ENCODE data around the gene AKAP8L. TPM values are rescaled to one million over a fixed set of nuclear protein-coding genes. Genes with fewer than 3 reads are reported as not detected.

AKAP8L gene
- total RNA-seq, 4 donors from 2014 or later = 112 to 329 (median 172) TPM

GRCh38 chr19:15390814-15391213 is 28.0 kb downstream of the AKAP8L start:
- intact Hi-C loops (cut with DNase I; ENCODE audit: low total_unique reads) = no loop called here
- Histone ChIP-seq H3K4me3 (no peak overlapping the region), H3K4me1 (peaks cover 0 to 5% (median 0%) of the 10 kb centered on the region in 4 donors), H3K27ac (no peak overlapping the region), H3K27me3 (no peaks in the 10 kb centered on the region), H3K9me3 (no peaks in the 10 kb centered on the region), H3K36me3 (peaks cover 0 to 22% (median 5%) of the 10 kb centered on the region in 4 donors)
- TF ChIP-seq POLR2AphosphoS5 (IDR thresholded peaks at IDR 0.05) (no peak), EP300 (IDR thresholded peaks at IDR 0.05; ENCODE audit: low read depth) (no peak), CTCF (IDR thresholded peaks at IDR 0.05) (no peak), POLR2A (IDR thresholded peaks at IDR 0.05) (no peak)
- 56 to 76% methylated on average over 2 of the region's 2 CpGs for WGBS, 2 donors (ENCODE audit: low coverage in 1 of 2)
- in situ Hi-C loops (cut with MboI; ENCODE audit: low pct_ligation_motif_present in 1 of 4, low pct_unique_long_range_greater_than_20kb in 1 of 4, low sequenced_read_pairs in 3 of 4) = no loop called here
- no peak for DNase-seq

GRCh38 chr19:15381864-15382263 is 36.9 kb downstream of the AKAP8L start:
- Histone ChIP-seq H3K36me3 (no peaks in the 10 kb centered on the region), H3K27ac (no peak overlapping the region), H3K4me1 (peaks cover 16 to 25% (median 20%) of the 10 kb centered on the region in 4 donors), H3K27me3 (no peaks in the 10 kb centered on the region), H3K9me3 (no peaks in the 10 kb centered on the region), H3K4me3 (no peak overlapping the region)
- WGBS, 2 donors (ENCODE audit: low coverage in 1 of 2) = 83 to 96% methylated on average over 4 to 6 of the region's 6 CpGs
- in situ Hi-C loops (cut with MboI; ENCODE audit: low pct_ligation_motif_present in 1 of 4, low pct_unique_long_range_greater_than_20kb in 1 of 4, low sequenced_read_pairs in 3 of 4) = no loop called here
- TF ChIP-seq POLR2AphosphoS5 (IDR thresholded peaks at IDR 0.05) = no peak
- TF ChIP-seq CTCF (IDR thresholded peaks at IDR 0.05) = no peak
- TF ChIP-seq POLR2A (IDR thresholded peaks at IDR 0.05) = no peak
- TF ChIP-seq EP300 (IDR thresholded peaks at IDR 0.05; ENCODE audit: low read depth) = no peak
- no peak for DNase-seq
- intact Hi-C loops (cut with DNase I; ENCODE audit: low total_unique reads) = no loop called here

- Histone ChIP-seq H3K9me3 (no peaks in the 10 kb centered on the region), H3K4me3 (no peak overlapping the region), H3K36me3 (no peaks in the 10 kb centered on the region), H3K27me3 (no peaks in the 10 kb centered on the region), H3K4me1 (peaks cover 16 to 29% (median 25%) of the 10 kb centered on the region in 4 donors), H3K27ac (no peak overlapping the region)
- intact Hi-C loops (cut with DNase I; ENCODE audit: low total_unique reads) = no loop called here
- no peak for TF ChIP-seq CTCF (IDR thresholded peaks at IDR 0.05)
- no peak for TF ChIP-seq POLR2A (IDR thresholded peaks at IDR 0.05)
- TF ChIP-seq POLR2AphosphoS5 (IDR thresholded peaks at IDR 0.05) = no peak
- no peak for TF ChIP-seq EP300 (IDR thresholded peaks at IDR 0.05; ENCODE audit: low read depth)
- in situ Hi-C loops (cut with MboI; ENCODE audit: low pct_ligation_motif_present in 1 of 4, low pct_unique_long_range_greater_than_20kb in 1 of 4, low sequenced_read_pairs in 3 of 4) = no loop called here
- 81 to 89% methylated on average over 2 of the region's 2 CpGs for WGBS, 2 donors (ENCODE audit: low coverage in 1 of 2)
- no peak for DNase-seq
Measured at GRCh38 chr19:15381429-15381828, 37.4 kb downstream of the AKAP8L start.

GRCh38 chr19:15379999-15380647 is 38.7 kb downstream of the AKAP8L start:
- peak; percentile 80 for DNase-seq
- intact Hi-C loops (cut with DNase I; ENCODE audit: low total_unique reads) = loop anchor here (5.0 kb wide), 1 partner anchor 118 kb away; no protein-coding TSS in a partner anchor
- Histone ChIP-seq H3K9me3 (no peaks in the 10 kb centered on the region), H3K27ac (peak overlapping the region; percentile 94 to 98 (median 98)), H3K4me3 (peak overlapping the region; percentile 76 to 95 (median 85)), H3K4me1 (peaks cover 21 to 36% (median 28%) of the 10 kb centered on the region in 4 donors), H3K27me3 (no peaks in the 10 kb centered on the region), H3K36me3 (no peaks in the 10 kb centered on the region)
- in situ Hi-C loops (cut with MboI; ENCODE audit: low pct_ligation_motif_present in 1 of 4, low pct_unique_long_range_greater_than_20kb in 1 of 4, low sequenced_read_pairs in 3 of 4) = no loop called here
- TF ChIP-seq EP300 (IDR thresholded peaks at IDR 0.05; ENCODE audit: low read depth) (no peak), POLR2AphosphoS5 (IDR thresholded peaks at IDR 0.05) (peak in 2 of 3 donors; percentile 72 to 79), CTCF (IDR thresholded peaks at IDR 0.05) (peak in 1 of 5 experiments; percentile 1), POLR2A (IDR thresholded peaks at IDR 0.05) (peak; percentile 13)
- 0% methylated on average over 3 of the region's 56 CpGs; no CpG with 5 or more reads in 1 of the 2 donors for WGBS, 2 donors (ENCODE audit: low coverage in 1 of 2)

Data from transverse colon (tissue), 4 donors.